Stimulated activated CD4-positive, alpha-beta T cell treated with anti-CD3 and anti-CD28 coated beads, Interleukin-12 subunit alpha, Interleukin-12 subunit beta, amount 100 ng/mL, for 24 hours (primary cell): ENCODE results near the gene FYB1.
"Not testable (repeated sequence)": the region's sequence is repeated elsewhere in the genome, so short reads cannot be mapped to it uniquely, and the experiment has no call there.

Experiments
- DNase-seq, 2 experiments: peaks; one replicate each; pipeline ENCODE4 v3.0.0-alpha.2; 2020; ENCODE audit warnings: low read depth in 2 of 2

The FYB1 gene, protein sequence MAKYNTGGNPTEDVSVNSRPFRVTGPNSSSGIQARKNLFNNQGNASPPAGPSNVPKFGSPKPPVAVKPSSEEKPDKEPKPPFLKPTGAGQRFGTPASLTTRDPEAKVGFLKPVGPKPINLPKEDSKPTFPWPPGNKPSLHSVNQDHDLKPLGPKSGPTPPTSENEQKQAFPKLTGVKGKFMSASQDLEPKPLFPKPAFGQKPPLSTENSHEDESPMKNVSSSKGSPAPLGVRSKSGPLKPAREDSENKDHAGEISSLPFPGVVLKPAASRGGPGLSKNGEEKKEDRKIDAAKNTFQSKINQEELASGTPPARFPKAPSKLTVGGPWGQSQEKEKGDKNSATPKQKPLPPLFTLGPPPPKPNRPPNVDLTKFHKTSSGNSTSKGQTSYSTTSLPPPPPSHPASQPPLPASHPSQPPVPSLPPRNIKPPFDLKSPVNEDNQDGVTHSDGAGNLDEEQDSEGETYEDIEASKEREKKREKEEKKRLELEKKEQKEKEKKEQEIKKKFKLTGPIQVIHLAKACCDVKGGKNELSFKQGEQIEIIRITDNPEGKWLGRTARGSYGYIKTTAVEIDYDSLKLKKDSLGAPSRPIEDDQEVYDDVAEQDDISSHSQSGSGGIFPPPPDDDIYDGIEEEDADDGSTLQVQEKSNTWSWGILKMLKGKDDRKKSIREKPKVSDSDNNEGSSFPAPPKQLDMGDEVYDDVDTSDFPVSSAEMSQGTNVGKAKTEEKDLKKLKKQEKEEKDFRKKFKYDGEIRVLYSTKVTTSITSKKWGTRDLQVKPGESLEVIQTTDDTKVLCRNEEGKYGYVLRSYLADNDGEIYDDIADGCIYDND

GRCh38 chr5:39219437-39219836 lies at the start of gene FYB1:
TSS of gene FYB1 (minus strand) at chr5:39219563. CDS start at chr5:39202960, 16,603 bp downstream.
- no peak for DNase-seq

DNA sequence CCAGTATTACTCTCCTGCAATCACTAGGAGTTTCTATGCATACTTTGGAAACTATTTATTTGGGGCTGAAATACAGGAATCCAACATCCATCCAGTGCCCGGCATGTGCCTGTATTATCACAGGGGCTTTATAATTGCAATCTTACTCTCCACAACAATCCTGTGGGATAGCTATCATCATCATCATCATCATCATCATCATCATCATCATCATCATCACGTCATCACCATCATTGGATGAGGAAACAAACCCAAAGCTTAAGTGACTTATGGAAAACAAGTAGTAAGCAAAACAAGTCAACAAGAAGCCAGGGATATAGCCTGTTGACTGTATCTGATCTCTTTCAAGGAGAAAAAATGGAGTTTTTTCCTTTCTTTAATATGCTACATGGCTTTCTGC lies 47.8 kb upstream of the FYB1 start:
- DNase-seq, result no peak

DNA sequence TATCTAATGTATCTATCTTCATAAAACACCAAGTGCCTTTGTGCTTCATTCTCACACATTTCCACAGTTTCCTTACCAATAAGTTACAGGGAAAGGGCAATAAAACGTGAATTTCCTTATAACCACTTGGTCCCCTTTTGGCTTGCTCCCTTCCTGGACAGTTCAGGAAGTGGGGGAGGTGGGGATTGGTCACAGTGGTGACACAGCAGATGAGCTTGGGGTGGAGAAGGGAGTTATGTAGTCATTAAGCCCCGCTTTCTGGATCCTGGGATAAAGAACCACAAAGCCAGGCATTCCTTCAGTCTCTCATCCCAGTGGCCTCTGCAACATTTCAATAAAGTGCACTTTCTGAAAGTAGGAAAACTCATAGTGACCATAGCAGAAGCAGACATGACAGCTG lies 47.1 kb upstream of the FYB1 start:
- DNase-seq, result no peak

DNA sequence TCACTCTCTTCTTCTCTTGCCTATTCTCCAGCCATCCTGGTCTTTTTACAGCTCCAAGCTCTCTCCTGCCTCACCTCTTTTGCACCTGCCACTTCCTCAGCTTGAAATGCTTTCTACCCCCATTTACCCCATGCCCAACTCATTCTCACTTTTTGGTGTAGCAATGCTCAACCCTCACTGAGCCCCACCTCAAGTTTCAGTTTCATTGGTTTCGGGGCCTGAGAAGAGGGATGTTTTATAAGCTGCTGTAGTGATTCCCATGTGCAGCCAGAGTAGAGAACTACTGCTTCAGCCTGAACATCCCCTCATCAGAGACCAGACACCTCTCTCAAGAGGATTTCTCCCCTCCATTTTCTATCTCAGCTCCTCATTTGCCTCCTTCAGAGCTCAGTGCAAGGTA lies 45.2 kb upstream of the FYB1 start:
- no peak for DNase-seq

- no peak for DNase-seq
These were observed 43.6 kb upstream of the FYB1 start for GRCh38 chr5:39262981-39263380.

DNA sequence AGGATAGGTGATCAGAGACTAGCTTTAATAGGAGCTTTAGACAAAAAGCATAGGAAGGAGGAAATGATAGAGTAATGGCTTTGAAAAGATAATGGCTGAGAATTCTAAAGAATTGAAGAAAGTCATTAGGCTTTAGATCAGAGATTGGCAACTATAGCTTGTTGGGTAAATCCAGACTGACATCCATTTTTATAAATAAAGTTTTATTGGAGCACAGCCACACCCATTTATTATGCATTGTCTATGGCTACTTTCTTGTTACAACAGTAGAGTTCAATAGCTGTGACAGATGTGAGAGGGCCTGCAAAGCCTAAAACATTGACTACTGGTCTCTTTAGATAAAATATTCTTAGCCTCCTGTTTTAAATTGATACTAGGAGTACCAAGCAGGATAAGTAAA lies 40.7 kb upstream of the FYB1 start:
- DNase-seq, result no peak

GRCh38 chr5:39257554-39257953 lies 38.2 kb upstream of the FYB1 start:
- no peak for DNase-seq

DNA sequence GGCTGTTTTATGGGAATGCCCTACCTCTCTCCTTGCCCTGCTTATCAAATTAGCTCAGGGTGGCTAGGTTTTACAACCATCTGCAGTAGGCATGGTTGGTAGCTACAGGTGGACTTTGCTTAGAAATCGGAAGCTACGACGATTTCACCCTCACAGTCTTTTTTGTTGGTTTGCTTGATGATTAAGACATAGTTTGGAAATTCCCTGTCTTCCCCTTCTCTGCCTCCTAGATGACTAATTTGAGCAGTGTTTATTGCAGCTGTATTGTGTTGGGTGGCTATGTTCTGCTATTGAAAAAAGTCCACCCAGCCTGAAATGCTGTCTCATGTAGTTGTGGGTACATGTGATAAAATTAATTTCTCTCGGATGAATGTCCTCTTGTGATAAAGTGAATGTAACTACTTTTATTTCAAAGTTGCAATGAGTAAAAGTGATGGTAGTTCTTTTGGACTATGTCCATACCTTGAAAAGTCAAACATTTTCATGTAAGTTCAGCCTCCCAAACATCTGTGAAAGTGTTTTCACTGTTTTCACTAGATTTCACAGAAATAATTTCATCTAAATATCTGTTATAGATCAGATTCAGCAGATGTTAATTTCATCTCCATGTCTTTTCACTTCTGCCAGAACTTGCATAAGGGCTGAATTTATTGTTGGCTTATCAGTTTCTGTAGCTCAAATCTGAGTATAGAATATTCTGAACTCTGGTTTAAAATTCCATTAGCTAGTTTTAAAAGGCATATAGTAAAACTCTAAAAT lies 37.3 kb upstream of the FYB1 start:
- DNase-seq, result no peak

DNA sequence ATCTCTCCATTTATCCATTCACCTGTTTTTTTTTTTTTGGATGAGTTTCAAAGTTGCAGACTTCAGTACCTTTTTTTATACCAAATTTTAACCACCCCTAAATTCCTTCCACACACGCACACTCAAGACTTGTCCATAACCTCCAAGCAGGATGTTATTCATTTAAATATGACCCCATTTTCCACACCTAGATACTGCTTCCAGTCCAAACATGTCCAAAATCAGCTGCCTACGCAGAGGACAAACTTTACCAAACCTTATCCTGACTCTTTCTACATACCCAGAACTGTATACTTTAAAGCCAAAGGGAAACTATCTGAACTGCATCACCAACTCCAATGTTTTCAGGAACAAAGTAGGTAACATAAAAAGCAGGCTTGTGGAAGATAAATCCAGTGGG lies 36.0 kb upstream of the FYB1 start:
- no peak for DNase-seq

GRCh38 chr5:39254671-39255070 lies 35.3 kb upstream of the FYB1 start:
- DNase-seq, result no peak

GRCh38 chr5:39253196-39253595 lies 33.8 kb upstream of the FYB1 start:
- DNase-seq, result no peak

DNA sequence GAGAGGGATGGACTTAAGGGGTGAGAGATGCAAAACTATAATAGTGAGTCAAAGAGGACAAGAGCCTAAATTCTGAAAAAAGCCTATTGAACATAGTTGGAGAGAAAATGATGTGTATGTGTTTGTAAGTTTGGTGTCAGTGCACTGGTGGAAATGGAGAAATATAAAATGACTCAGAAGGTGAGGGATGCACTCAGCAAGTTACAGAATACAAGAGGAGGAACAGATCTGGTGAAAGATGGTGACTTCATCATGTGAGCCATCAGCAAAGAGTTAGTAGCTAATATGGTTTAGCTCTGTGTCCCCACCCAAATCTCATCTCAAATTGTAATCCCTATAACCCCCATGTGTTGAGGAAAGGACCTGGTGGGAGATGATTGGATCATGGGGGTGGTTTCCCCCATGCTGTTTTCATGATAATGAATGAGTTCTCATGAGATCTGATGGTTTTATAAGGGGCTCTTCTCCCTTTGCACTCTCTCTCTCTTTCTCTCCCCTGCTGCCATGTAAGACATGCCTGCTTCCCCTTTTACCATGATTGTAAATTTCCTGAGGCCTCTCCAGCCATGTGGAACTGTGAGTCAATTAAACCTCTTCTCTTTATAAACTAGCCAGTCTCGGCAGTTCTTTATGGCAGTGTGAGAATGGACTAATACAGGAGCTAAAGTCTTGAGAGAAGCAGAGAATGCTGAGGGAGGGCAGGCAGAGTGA lies 30.4 kb upstream of the FYB1 start:
- DNase-seq, result no peak

GRCh38 chr5:39249069-39249468 lies 29.7 kb upstream of the FYB1 start:
- no peak for DNase-seq

DNA sequence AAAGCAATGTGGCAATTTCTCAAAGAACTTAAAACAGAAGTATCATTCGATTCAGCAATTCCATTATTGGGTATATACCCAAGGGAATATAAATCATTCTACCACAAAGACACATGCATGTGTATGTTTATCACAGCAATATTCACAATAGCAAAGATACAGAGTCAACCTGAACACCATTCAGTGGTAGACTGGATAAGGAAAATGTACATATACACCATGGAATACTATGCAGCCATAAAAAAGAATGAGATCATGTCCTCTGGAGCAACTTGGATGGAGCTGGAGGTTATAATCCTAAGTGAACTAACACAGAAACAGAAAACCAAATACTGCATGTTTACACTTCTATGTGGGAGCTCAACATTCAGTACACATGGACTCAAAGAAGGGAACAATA lies 21.4 kb upstream of the FYB1 start:
- no peak for DNase-seq

GRCh38 chr5:39238366-39239105 lies 19.2 kb upstream of the FYB1 start:
- no peak for DNase-seq

DNA sequence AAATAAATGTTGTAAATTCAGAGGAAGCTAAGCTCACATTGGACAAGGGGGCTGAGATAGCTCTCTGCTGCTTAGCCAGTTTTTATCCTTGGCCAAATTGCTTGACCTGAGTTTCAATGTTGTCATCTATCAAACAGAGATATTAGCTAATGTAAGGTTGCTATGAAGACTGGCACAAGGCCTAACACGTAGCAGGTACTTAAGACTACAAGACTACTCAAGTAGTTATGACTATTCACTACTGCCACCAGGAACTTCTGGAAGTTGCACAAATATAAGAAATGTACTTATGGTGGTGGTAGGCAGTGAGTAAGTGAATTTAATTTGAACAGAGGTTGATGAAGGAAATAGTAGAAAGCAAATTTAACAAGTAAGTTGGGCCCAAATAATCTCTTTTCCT lies 17.4 kb upstream of the FYB1 start:
- no peak for DNase-seq

- DNase-seq, result no peak
These were observed 16.3 kb upstream of the FYB1 start for GRCh38 chr5:39235648-39236047.

- DNase-seq, result not testable (repeated sequence)
These were observed 15.1 kb upstream of the FYB1 start for GRCh38 chr5:39234494-39234893.

- no peak for DNase-seq
These were observed 14.4 kb upstream of the FYB1 start for GRCh38 chr5:39233783-39234182.

GRCh38 chr5:39231705-39232525 lies 12.6 kb upstream of the FYB1 start:
- no peak for DNase-seq
